Adipose tissue (tissue), 3 donors: ENCODE data around the gene FOXC1. TPM values are rescaled to one million over a fixed set of nuclear protein-coding genes. Genes with fewer than 3 reads are reported as not detected.

Source experiments
- H3K27ac ChIP-seq: one replicate; pipeline ENCODE4 v1.5.1; 2013; ENCODE audit warnings: low read depth, low read length
- WGBS, 3 donors: extraction: QIAGEN DNeasy Blood & Tissue Kit; methylation state at CpG; one replicate each; pipeline ENCODE4 v1.1.7; 2013; 5-methylcytosine and 5-hydroxymethylcytosine counted together
- polyA plus RNA-seq, 3 donors: library from polyadenylated mRNA; stranded (reverse); fragments of 200-250 nt; gene quantifications; one replicate each; pipeline ENCODE4 v1.2.3, GENCODE V29; 2013
- donor health status: healthy with polysubstance abuse.
- donor health status: Bipolar disorder and iron deficiency.
- donor health status: healthy.

Gene FOXC1
- polyA plus RNA-seq: 1 to 10 TPM in 2 of 3 donors, under 1 TPM in 1; 0.64 to 7.3 (median 5.5) TPM

GRCh38 chr6:1609648-1610496, at the start of gene FOXC1:
FOXC1 (plus strand) TSS chr6:1609915; CDS start chr6:1610446, 531 bp downstream.
- H3K27ac ChIP-seq: peak within 1 kb of the TSS; percentile 77
- WGBS, 3 donors: 0 to 2% (median 1%) methylated on average over 66 to 111 of the region's 115 CpGs

DNA sequence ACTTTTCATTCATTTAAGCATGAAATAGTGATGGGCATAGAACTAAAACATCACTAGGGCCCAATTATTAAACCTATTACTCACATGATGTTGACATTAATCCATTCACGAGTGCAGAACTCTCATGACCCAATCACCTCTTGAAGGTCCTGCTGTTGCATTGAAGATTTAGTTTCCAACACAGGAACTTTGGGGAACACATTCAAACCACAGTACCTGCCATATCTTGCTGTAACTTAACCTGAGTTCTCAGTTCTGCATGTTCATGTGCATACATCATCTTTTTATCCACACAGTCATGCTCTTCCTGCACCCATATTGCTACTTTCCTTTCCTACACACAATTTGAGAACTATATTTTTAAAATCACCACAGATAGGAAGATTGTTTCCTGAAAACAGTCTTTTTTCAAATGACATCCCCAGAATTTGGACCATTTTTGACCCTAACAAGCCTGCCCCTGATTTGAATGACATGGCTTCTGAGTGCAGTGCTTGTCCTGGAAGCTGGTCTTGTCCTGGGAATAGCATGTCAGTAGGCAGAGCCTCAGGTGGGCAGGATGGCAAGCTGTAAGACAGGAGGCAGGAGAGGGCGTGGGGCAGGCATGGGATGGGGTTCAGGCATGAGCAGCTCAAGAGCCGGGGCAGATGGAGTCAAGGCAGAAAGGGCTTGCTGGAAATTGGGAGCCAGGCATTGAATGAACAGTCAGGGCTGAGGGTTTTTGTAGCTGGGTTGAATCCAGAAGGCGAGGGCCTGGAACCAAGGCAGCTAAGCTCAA, 49.2 kb upstream of the FOXC1 start:
- 76 to 93% (median 85%) methylated on average over 4 of the region's 4 CpGs for WGBS, 3 donors
- H3K27ac ChIP-seq: no peak overlapping the region

DNA sequence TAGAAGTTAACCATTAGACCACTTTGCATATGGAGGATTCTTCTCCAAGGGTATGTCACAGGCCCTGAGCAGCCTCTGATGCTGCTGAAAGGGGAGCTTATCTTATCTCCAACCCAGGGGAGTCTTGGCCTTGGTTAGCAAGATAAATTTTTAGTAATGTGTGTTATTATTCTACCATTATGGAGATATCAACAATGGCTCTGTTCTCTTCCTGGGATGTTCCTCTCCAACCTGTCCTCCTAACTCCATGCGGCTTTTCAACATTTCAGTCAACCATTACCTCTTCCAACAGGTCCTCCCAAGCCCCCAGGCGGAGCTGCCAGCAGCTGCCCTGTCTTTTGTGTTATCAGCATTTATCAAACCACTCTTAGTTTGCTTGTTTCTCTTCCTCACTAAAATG, 48.4 kb upstream of the FOXC1 start:
- 58 to 88% (median 83%) methylated on average over 2 of the region's 2 CpGs for WGBS, 3 donors
- H3K27ac ChIP-seq: no peak overlapping the region

DNA sequence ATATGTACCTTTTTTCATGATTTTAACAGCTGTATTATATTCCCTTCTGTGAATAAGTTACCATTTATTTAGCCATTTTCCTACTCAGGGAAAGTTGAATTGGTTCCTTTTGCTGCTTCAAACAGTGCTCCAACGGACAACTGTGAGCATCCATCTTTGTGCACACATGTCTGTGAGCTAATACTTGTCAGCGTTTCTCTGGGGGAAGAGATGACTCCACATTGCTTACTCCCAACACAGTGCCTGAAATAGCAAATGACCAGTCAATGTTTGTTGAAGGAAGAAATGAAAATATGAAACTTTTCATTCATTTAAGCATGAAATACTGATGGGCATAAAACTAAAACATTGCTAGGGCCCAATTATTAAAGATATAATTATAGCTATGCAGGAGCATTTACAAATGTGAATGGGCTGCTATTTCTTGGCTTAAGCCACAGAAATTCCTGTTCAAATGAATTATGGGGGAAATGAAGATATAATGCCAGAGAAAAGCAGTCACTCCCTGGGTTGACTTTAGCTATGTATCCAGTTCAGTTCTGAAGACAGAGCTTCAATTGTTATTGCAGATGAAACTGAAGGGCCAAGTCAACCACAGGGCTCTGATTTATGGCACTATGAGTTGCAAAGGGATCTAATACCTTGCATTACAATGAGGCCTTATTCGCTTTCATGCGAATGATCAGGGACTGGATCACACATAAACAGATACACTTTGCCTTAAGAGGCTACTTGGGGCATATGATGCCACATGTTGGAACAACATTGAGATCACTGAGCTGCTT, 47.4 kb upstream of the FOXC1 start:
- WGBS, 3 donors: 72 to 86% (median 85%) methylated on average over 4 of the region's 4 CpGs
- H3K27ac ChIP-seq: no peak overlapping the region

DNA sequence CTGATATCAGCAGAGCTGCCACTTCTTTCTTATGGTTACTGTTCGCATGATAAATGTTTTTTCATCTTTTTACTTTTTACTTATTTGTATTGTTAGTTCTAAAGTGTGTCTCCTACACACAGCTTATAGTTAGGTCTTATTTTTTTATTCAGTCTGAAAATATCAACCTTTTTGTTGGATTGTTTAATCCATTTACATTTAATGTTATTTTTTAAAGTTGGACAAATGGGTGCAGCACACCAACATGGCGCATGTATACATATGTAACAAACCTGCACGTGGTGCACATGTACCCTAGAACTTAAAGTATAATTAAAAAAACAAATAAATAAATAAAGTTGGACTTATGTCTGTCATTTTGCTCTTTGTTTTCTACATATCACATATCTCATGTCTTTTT, 40.3 kb upstream of the FOXC1 start:
- H3K27ac ChIP-seq: no peak overlapping the region
- WGBS, 3 donors: 86 to 97% (median 96%) methylated on average over 3 of the region's 3 CpGs

DNA sequence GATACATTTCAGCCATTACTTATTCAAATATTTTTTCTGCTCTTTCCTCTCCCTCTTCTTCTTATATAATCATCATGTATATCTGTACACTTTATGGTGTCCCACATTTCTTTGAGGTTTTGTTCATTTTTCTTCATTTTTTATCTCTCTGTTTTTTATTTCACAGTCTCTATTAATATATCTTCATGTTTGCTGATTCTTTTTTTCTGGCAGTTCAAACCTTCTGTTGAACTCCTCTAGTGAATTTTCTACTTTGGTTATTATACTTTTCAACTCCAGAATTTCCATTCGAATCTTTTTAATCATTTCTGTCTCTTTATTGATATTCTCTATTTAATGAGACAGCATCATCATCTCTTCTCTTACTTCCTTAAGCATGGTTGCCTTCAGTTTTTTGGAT, 38.9 kb upstream of the FOXC1 start:
- 64 to 90% (median 87%) methylated on average over 1 of the region's 1 CpG for whole genome bisulfite sequencing, 3 donors

DNA sequence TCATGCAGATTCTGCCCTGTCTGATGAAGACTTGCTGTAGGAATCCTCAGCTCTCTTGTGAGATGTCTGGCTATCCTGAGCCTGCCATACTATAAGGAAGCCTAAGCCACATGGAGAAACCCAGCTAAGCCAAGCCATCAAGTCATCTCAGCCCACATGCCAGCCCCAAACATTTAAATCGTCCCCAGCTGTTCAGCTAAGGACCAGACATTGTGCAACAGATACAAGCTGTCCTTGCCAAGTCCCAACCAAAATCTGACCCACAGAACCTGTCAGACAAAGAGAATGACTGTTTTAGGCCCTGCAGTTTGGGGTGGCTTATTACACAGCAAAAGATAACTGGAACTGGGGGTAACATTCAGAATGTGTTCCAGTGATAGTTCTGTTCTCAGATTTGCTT, 36.8 kb upstream of the FOXC1 start:
- 64 to 74% (median 71%) methylated on average over 1 of the region's 1 CpG for WGBS, 3 donors
- no peak overlapping the region for H3K27ac ChIP-seq

More for the DNA sequence above, 38.9 kb upstream of the FOXC1 start:
- no peak overlapping the region for H3K27ac ChIP-seq

DNA sequence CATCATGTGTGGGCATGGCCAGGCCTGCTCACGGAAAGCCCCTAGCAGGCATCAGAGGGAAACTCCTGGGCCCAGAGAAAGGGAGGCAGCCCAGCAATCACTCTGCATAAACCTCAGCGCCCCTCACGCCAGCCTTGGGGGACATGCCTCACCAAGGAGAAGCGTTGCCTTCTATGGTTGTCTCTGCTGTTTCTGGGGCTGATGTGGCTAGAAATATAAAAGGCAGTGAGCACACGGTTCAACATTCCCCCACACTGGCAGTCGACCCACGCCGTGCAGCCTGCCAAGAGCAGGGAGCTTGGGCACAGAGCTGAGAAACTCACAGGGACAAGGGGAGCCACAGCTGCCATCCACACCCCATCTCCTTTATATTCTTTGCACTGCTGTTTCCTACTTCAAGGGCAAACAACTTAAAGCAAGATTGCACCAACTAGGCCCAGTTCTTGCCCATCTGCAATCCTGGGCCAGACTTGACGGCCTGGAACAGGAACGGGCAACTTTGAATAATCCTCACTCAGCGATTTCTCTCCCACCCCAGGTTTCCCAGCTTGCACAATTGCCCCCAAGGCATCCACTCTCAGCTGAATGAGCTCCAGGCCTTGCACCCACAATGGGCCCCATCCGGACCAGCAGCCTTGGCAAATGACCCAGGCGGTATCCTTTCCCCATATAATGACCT, 35.5 kb upstream of the FOXC1 start:
- 83 to 89% (median 89%) methylated on average over 13 of the region's 13 CpGs for WGBS, 3 donors
- H3K27ac ChIP-seq: no peak overlapping the region

DNA sequence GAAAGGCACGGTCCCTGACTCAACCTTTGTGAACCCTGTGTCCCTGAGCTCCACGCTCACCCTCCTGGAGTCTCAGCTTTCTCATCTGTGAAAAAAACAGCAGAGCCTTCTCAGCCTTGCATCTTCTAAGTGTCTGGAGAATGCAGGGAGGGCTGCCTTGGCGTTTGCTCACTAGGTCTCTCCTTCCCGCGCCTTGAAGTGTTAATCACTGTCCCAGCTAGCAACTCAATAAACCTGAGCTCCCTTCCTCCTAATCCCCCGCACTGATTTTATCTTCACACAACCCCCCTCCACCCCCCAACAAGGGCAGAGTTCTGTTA, 34.9 kb upstream of the FOXC1 start:
- WGBS, 3 donors: 71 to 73% (median 72%) methylated on average over 6 of the region's 6 CpGs
- no peak overlapping the region for H3K27ac ChIP-seq

DNA sequence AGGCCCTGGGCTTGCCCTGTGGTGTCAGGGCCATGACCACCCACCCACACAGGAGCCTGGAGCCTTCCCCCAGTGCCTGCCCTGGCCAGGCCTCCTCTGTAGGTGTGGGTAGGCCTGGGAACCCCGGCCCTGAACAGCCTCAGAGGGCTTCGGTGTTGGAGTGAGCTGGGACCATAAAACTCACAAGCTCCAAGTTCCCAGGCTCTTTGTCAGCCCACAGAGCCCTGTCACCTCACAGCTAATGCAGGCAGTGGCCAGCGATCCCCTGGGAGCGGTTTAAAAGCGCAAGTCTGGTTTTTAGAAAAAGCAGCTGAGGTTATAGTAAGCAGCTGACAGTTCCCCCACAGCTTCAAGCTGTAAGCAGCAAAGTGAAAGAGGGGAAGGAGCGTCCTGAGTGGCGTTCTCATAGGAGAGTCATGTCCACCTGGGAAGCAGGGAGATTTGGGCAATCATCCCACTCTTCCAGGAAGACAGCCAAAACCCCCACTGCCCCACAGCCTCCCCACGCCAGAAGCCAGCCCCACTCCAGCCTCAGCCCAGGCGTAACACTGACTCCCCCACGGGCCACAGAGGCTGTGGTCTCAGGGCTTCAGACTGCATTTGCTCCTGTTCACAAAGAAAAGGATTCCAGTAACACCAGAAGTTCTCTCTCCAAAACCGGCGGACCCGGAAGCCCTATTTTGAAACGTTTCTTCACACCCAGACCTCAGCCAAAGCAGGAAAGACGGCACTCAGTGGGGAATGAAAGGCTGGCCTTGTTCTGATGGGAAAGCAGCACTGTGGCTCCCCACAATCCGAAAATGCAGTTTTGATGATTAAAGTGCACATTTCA, 34.3 kb upstream of the FOXC1 start:
- 48 to 53% (median 48%) methylated on average over 16 of the region's 16 CpGs for WGBS, 3 donors
- H3K27ac ChIP-seq: no peak overlapping the region

GRCh38 chr6:1576166-1576565, 33.5 kb upstream of the FOXC1 start:
- H3K27ac ChIP-seq: no peak overlapping the region
- 72 to 86% (median 80%) methylated on average over 9 of the region's 9 CpGs for WGBS, 3 donors

- 91 to 95% (median 94%) methylated on average over 11 of the region's 11 CpGs for WGBS, 3 donors
- H3K27ac ChIP-seq: no peak overlapping the region
These were observed 33.0 kb upstream of the FOXC1 start for GRCh38 chr6:1576711-1577110.

GRCh38 chr6:1577146-1577680, 32.5 kb upstream of the FOXC1 start:
- WGBS, 3 donors: 90 to 95% (median 93%) methylated on average over 11 of the region's 11 CpGs
- H3K27ac ChIP-seq: no peak overlapping the region

DNA sequence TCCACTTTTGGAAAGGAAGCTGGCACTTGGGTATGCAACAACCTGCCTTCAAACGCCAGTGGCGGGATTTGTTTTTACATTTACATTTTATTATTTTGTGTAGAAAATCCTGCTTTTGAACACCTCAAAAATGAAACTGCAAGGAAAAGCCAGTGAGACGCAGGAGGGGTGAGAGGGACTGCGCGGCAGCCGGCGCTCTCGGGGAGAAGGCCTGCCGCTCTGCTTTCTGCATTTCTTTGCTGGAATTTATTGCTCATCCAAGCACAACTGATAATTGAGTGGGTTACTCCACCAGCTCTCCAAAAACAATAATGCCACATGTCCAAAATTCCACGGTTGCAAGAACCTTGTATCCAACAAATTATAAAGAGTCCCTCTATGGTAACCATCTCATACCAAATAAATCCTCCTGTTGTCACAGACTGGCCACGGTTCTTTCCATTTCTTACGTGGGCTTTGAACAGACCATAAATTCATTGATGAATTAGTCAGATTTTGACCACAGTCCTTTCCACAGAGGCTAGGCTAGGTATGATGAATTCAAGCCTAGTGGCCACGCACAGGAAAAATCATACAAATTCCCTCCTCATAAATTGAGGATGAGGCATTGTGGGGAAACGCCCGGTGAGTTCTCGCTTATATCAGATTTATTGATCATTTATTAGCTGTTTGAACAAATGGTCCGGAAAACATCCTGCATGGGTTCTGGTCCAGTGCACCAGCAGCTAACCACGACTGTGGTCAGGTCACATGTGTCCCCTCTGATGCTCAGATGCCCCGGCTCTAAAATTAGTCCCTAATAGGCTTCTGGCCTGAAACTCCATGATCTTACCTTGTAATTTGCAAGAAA, 31.6 kb upstream of the FOXC1 start:
- WGBS, 3 donors: 85 to 89% (median 86%) methylated on average over 19 of the region's 19 CpGs
- H3K27ac ChIP-seq: no peak overlapping the region

DNA sequence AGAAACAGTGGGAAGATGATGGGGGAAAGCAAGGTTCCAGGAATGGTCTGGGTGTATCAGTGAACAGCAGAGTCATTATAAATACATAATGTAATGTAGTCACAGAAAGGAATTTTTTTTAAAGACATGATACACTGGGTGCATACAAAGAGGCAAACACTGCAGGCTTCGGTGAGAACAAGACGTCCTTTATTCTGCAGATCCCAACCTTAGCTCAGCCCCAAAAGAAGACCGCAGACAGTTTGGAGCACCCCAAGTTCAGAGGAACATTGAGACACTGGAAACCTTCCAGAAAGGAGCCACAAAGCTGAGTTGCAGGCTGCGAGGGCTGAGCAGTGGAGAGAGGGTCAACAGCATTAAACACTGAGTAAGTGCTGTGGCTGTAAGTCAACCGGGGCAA, 30.6 kb upstream of the FOXC1 start:
- H3K27ac ChIP-seq: no peak overlapping the region
- 74 to 88% (median 84%) methylated on average over 5 of the region's 5 CpGs for WGBS, 3 donors

DNA sequence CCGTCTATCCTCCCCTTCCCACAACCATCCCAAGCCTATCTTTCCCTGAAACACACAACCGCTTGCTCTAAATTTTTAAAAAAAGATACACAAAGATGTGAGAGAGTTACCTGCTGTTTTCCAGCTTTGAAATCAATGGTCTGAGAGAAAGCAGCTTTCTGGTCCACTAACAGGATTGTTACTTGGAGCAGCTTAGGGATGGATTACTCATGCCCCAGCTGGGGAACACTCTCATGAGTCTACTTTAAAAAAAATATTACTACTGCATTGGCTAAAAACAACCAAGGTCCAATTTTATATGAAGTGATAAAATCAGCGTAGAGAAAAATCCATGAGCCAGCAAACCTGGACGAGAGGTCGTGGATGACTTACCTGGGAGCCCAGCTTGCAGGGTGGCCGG, 29.6 kb upstream of the FOXC1 start:
- H3K27ac ChIP-seq: no peak overlapping the region
- WGBS, 3 donors: 77 to 94% (median 90%) methylated on average over 6 of the region's 6 CpGs

GRCh38 chr6:1580585-1580984, 29.1 kb upstream of the FOXC1 start:
- 68 to 82% (median 81%) methylated on average over 9 of the region's 9 CpGs for WGBS, 3 donors
- H3K27ac ChIP-seq: no peak overlapping the region
